T-helper 1 cell treated with Interleukin-12 subunit alpha and Interleukin-12 subunit beta and Interleukin-4 antibody, amounts not matched to agents 30 μg/mL and 1 μg/mL, for 36 hours (primary cell): ENCODE results near the gene IRAK1BP1.
"Not testable (repeated sequence)": the region's sequence is repeated elsewhere in the genome, so short reads cannot be mapped to it uniquely, and the experiment has no call there.

Experiments used
- H3K27ac Mint-ChIP-seq: one replicate; pipeline ENCODE4 v1.8.0; 2021; ENCODE audit warnings: mild to moderate bottlenecking, mixed read lengths
- H3K27me3 Mint-ChIP-seq: one replicate; pipeline ENCODE4 v1.8.0; 2021; ENCODE audit warnings: low read depth, mixed read lengths
- H3K36me3 Mint-ChIP-seq: one replicate; pipeline ENCODE4 v1.8.0; 2021; ENCODE audit warnings: low read depth, mixed read lengths
- H3K4me1 Mint-ChIP-seq: one replicate; pipeline ENCODE4 v1.8.0; 2021; ENCODE audit warnings: low read depth, mixed read lengths
- H3K4me3 Mint-ChIP-seq: one replicate; pipeline ENCODE4 v1.8.0; 2021; ENCODE audit warnings: mild to moderate bottlenecking, moderate library complexity, mixed read lengths
- H3K9me3 Mint-ChIP-seq: one replicate; pipeline ENCODE4 v1.8.0; 2021; ENCODE audit warnings: mixed read lengths

The IRAK1BP1 gene

DNA sequence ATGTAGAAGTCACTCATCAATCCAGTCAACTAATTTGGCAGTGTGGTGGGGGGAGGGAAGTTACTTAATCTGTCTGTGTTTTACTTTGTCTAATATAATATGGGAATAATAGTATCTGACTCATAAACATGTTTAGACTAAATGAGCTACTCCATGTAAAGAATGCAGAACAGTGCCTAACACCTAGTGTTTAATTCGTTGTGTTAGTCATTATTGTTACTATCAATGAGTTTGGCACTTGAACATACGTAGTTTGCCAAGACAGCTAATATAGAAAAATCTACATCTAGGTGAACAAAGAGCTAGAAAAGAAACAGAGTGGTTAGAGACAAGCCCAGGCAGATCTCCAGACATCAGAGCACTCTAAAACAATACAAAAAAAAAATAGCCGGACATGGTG lies 49.1 kb downstream of the IRAK1BP1 start:
- H3K9me3 Mint-ChIP-seq, result peaks cover 44% of the 10 kb centered on the region
- H3K27ac Mint-ChIP-seq, result no peak overlapping the region
- peaks cover 5% of the 10 kb centered on the region for H3K36me3 Mint-ChIP-seq
- H3K4me1 Mint-ChIP-seq, result peaks cover under 1% of the 10 kb centered on the region
- H3K27me3 Mint-ChIP-seq, result peaks cover 10% of the 10 kb centered on the region
- H3K4me3 Mint-ChIP-seq, result no peak overlapping the region

DNA sequence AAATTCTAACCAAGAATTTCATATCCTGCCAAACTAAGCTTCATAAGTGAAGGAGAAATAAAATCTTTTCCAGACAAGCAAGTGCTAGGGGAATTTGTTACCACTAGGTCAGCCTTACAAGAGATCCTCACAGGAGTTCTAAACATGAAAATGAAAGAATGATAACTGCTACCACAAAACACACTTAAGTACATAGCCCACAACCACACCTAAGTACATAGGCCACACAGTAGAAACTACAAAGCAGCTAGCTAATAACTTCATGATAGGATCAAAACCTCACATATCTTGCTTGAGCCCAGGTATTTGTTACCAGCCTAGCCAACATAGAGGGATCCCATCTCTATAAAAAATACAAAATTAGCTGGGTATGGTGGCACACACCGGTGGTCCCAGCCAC lies 50.4 kb downstream of the IRAK1BP1 start:
- Mint-ChIP-seq H3K36me3 (peaks cover 4% of the 10 kb centered on the region), H3K27me3 (no peaks in the 10 kb centered on the region), H3K4me3 (no peak overlapping the region), H3K27ac (no peak overlapping the region), H3K9me3 (peaks cover 53% of the 10 kb centered on the region), H3K4me1 (no peaks in the 10 kb centered on the region)

- not testable (repeated sequence) for H3K4me3 Mint-ChIP-seq, H3K27me3 Mint-ChIP-seq, H3K4me1 Mint-ChIP-seq, H3K27ac Mint-ChIP-seq, H3K36me3 Mint-ChIP-seq
- H3K9me3 Mint-ChIP-seq, result peaks cover 54% of the 10 kb centered on the region
Measured at GRCh38 chr6:78921168-78921567, 53.8 kb downstream of the IRAK1BP1 start.

DNA sequence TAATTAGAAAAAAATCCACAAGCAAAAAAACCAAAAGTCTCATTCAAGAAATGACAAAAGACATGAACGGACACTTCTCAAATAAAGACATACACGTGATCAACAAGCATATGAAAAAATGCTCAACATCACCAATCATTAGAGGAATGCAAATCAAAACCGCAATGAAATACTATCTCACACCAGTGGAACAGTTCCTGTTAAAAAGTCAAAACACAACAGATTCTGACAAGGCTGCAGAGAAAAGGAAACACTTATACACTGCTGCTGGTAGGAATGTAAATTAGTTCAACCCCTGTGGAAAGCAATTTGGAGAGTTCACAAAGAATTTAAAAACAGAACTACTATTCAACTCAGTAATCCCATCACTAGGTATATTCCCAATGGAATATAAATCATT lies 58.0 kb downstream of the IRAK1BP1 start:
- Mint-ChIP-seq H3K27ac (no peak overlapping the region), H3K27me3 (peaks cover 10% of the 10 kb centered on the region), H3K9me3 (peaks cover 26% of the 10 kb centered on the region), H3K4me1 (no peaks in the 10 kb centered on the region), H3K36me3 (no peaks in the 10 kb centered on the region), H3K4me3 (no peak overlapping the region)

- no peak overlapping the region for H3K27ac Mint-ChIP-seq
- H3K4me3 Mint-ChIP-seq, result no peak overlapping the region
- no peaks in the 10 kb centered on the region for H3K27me3 Mint-ChIP-seq
- peaks cover 4% of the 10 kb centered on the region for H3K4me1 Mint-ChIP-seq
- H3K9me3 Mint-ChIP-seq, result no peaks in the 10 kb centered on the region
- H3K36me3 Mint-ChIP-seq, result peaks cover 11% of the 10 kb centered on the region
Measured at GRCh38 chr6:78935553-78935952, 68.2 kb downstream of the IRAK1BP1 start.

DNA sequence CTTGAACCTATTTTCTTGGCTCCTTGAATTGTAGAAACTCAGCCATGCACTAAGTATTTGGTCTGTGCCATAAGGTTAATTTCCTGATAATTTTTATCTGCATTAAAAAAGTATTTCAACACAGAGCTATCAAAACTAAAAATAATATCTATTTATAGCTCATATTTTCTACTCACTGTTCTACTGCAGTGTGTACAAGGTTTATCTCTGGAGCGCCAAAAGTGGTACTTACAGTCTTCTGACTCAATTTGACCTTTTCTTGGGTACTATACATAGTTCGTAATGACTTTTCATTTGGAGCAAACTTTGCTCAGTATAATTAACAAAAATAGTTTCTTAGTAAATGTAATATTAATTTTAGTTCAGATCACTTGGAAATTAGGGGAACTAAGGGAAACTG lies 69.2 kb downstream of the IRAK1BP1 start:
- no peaks in the 10 kb centered on the region for H3K9me3 Mint-ChIP-seq
- H3K36me3 Mint-ChIP-seq, result peaks cover 19% of the 10 kb centered on the region
- H3K27me3 Mint-ChIP-seq, result no peaks in the 10 kb centered on the region
- H3K27ac Mint-ChIP-seq, result no peak overlapping the region
- H3K4me3 Mint-ChIP-seq, result no peak overlapping the region
- peaks cover 4% of the 10 kb centered on the region for H3K4me1 Mint-ChIP-seq

GRCh38 chr6:78942446-78942845 lies 75.1 kb downstream of the IRAK1BP1 start:
- peaks cover 37% of the 10 kb centered on the region for H3K36me3 Mint-ChIP-seq
- no peaks in the 10 kb centered on the region for H3K27me3 Mint-ChIP-seq

DNA sequence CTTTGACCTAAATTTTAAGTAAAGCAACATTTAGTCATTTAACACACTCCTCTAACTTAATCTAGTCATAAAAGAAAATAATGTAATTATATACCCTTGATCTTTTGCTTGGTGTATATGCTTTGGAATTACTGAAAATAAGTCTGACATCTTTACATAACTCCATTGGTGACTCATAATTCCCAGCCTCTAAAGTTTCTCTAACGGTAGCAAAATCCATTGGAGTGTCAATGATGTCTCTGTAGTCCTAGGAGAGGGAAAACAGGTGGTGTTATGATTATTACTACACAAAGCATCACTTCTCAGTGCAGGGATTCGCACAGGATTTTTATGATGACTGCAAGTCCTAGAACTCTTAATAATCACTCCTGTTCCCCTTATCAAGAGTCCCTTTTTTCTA lies 80.2 kb downstream of the IRAK1BP1 start:
- no peaks in the 10 kb centered on the region for H3K4me1 Mint-ChIP-seq
- H3K27me3 Mint-ChIP-seq, result no peaks in the 10 kb centered on the region
- peaks cover 30% of the 10 kb centered on the region for H3K9me3 Mint-ChIP-seq
- peaks cover 62% of the 10 kb centered on the region for H3K36me3 Mint-ChIP-seq
- H3K4me3 Mint-ChIP-seq, result no peak overlapping the region
- no peak overlapping the region for H3K27ac Mint-ChIP-seq

More at GRCh38 chr6:78942446-78942845, 75.1 kb downstream of the IRAK1BP1 start:
- no peaks in the 10 kb centered on the region for H3K9me3 Mint-ChIP-seq
- H3K27ac Mint-ChIP-seq, result no peak overlapping the region
- no peaks in the 10 kb centered on the region for H3K4me1 Mint-ChIP-seq
- H3K4me3 Mint-ChIP-seq, result no peak overlapping the region

DNA sequence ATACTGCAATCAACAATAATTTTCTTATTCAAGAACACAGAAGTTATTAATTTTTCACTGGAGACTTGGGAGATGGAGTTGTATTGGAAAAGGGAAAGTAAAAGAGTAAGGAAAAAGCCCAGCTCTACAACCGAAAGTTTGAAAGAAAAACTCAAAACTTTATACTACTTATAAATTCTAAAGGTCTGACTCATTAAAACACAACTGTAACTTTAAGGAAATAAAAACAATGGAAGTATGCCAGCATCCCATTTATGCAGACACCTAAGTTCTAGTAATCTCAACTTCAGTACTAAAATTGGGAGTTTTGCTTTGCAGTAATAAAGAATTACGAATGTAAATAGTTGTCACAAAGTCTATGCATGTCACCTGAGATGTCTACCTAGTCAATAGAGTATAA lies 80.6 kb downstream of the IRAK1BP1 start:
- no peak overlapping the region for H3K27ac Mint-ChIP-seq
- peaks cover 65% of the 10 kb centered on the region for H3K36me3 Mint-ChIP-seq
- H3K27me3 Mint-ChIP-seq, result no peaks in the 10 kb centered on the region
- peaks cover 32% of the 10 kb centered on the region for H3K9me3 Mint-ChIP-seq
- H3K4me1 Mint-ChIP-seq, result no peaks in the 10 kb centered on the region
- H3K4me3 Mint-ChIP-seq, result no peak overlapping the region

GRCh38 chr6:78948785-78949184 lies 81.4 kb downstream of the IRAK1BP1 start:
- Mint-ChIP-seq H3K27ac (no peak overlapping the region), H3K36me3 (peaks cover 69% of the 10 kb centered on the region), H3K4me3 (no peak overlapping the region), H3K4me1 (no peaks in the 10 kb centered on the region), H3K9me3 (peaks cover 36% of the 10 kb centered on the region), H3K27me3 (no peaks in the 10 kb centered on the region)

DNA sequence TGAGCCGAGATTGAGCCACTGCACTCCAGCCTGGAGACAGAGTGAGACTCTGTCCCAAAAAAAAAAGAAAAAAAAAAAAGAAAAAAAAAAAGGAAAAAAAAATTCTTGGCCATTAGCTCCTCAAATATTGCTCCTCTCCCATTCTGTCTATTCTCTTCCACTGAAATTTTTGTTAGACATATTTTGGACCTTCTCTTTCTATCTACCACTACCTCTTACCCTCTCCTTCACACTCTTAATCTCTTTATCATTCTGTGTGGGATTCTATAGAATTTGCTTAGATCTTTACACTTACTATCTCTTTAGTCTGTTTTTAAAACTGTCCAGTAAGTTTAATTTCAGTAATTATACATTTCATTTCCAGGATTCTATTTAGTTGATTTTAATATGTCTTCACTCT lies 85.0 kb downstream of the IRAK1BP1 start:
- Mint-ChIP-seq H3K36me3 (peaks cover 75% of the 10 kb centered on the region), H3K27ac (no peak overlapping the region), H3K9me3 (peaks cover 36% of the 10 kb centered on the region), H3K4me1 (no peaks in the 10 kb centered on the region), H3K4me3 (no peak overlapping the region), H3K27me3 (no peaks in the 10 kb centered on the region)
